Subcutaneous adipose tissue (tissue), 4 donors: ENCODE measurements around the gene GRK4. TPM values are rescaled to one million over a fixed set of nuclear protein-coding genes. Genes with fewer than 3 reads are reported as not detected.

Experiments used
- CTCF ChIP-seq: fragments of 450-650 bp; IDR thresholded peaks from one replicate; pipeline ENCODE4 v1.5.1; 2016; ENCODE audit warnings: low read depth, mild to moderate bottlenecking, control low read depth, antibody characterized with exemption, moderate library complexity
- total RNA-seq, 4 donors: library from RNA; depleted of rRNA; stranded (reverse); fragments of >200 nt; gene quantifications; one replicate each; pipeline ENCODE4 v1.1.0, GENCODE V29; 2016

Gene GRK4
- total RNA-seq, 4 donors from 2014 or later, result 3.1 to 7.9 (median 3.7) TPM

GRCh38 chr4:2937986-2938385 is 25.4 kb upstream of the GRK4 start:
- no peak for TF ChIP-seq CTCF

- no peak for TF ChIP-seq CTCF
These were observed 24.5 kb upstream of the GRK4 start for GRCh38 chr4:2938906-2939305.

GRCh38 chr4:2939383-2940243 is 23.8 kb upstream of the GRK4 start:
- TF ChIP-seq CTCF, result no peak

- no peak for TF ChIP-seq CTCF
These were observed 22.9 kb upstream of the GRK4 start for GRCh38 chr4:2940267-2941137.

GRCh38 chr4:2941138-2942036 is 22.0 kb upstream of the GRK4 start:
- no peak for TF ChIP-seq CTCF

GRCh38 chr4:2942037-2942531 is 21.3 kb upstream of the GRK4 start:
- TF ChIP-seq CTCF, result no peak
